GM12891 (cell line): Measurements from ENCODE around the gene ZMYND11.

Source experiments
- PAX5 ChIP-seq: IDR thresholded peaks from 2 replicates; pipeline ENCODE4 v1.6.1; 2011; ENCODE audit warnings: low read length, moderate library complexity, mild to moderate bottlenecking; ENCODE audit not compliant: insufficient read depth, severe bottlenecking
- POLR2A ChIP-seq: IDR thresholded peaks from 2 replicates; pipeline ENCODE4 v1.6.1; 2011; ENCODE audit warnings: low read depth, low read length, control low read depth
- POLR2AphosphoS5 ChIP-seq: IDR thresholded peaks from 2 replicates; pipeline ENCODE4 v1.6.1; 2011; ENCODE audit warnings: low read depth, low read length, control low read depth
- POU2F2 ChIP-seq: IDR thresholded peaks from 2 replicates; pipeline ENCODE4 v1.6.1; 2011; ENCODE audit warnings: low read depth, mild to moderate bottlenecking, control low read depth, low read length, moderate library complexity
- SPI1 ChIP-seq: IDR thresholded peaks from 2 replicates; pipeline ENCODE4 v1.6.1; 2011; ENCODE audit warnings: low read depth, low read length, control low read depth
- TAF1 ChIP-seq: IDR thresholded peaks from 2 replicates; pipeline ENCODE4 v1.6.1; 2011; ENCODE audit warnings: low read depth, low read length, control low read depth

DNA sequence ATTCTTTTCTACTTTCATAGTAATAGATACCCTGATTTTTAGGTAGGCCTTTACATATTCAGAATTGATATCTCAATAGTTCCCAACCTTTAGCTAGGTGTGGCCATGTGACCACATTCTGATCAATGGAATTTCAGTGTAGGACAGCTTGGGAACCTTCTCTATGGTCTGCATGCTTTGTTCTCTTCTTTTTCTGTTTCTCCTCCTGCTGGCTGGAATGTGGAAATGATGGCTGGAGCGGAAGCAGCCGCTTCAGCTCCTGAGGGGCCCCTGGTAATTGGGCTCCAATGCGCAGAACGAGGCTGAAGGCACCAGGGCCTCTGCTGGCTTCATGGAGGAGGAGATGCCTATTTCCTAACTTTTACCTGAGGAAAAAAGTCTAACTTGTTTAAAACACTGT, 152.6 kb downstream of the ZMYND11 start:
- TF ChIP-seq POLR2AphosphoS5 (no peak), POU2F2 (no peak), SPI1 (no peak), POLR2A (no peak), PAX5 (no peak), TAF1 (no peak)
